Osteoblast (primary cell): ENCODE data around the gene MID1IP1. TPM values are rescaled to one million over a fixed set of nuclear protein-coding genes. Genes with fewer than 3 reads are reported as not detected.

Source experiments
- DNase-seq: peaks from one replicate; pipeline ENCODE4 v3.0.0; 2011; ENCODE audit warnings: low spot score, mixed read lengths; ENCODE audit not compliant: insufficient read length; ENCODE audit errors: missing footprints
- H2AFZ ChIP-seq: 2 replicates; pipeline ENCODE4 v1.6.0; 2011; ENCODE audit warnings: mild to moderate bottlenecking, low read length
- H3K27ac ChIP-seq: 2 replicates; pipeline ENCODE4 v1.5.1; 2011; ENCODE audit warnings: mild to moderate bottlenecking, low read depth, low read length, moderate library complexity
- H3K27me3 ChIP-seq: 2 replicates; pipeline ENCODE4 v1.6.0; 2012; ENCODE audit warnings: mild to moderate bottlenecking, control low read depth, inconsistent platforms, low read length, moderate library complexity; ENCODE audit not compliant: insufficient read depth
- H3K36me3 ChIP-seq: 2 replicates; pipeline ENCODE4 v1.5.1; 2011; ENCODE audit warnings: mild to moderate bottlenecking, low read length, control low read depth, moderate library complexity; ENCODE audit not compliant: insufficient read depth
- H3K4me1 ChIP-seq: 2 replicates; pipeline ENCODE4 v1.5.1; 2011; ENCODE audit warnings: mild to moderate bottlenecking, low read length, control low read depth, moderate library complexity; ENCODE audit not compliant: insufficient read depth
- H3K4me2 ChIP-seq: 2 replicates; pipeline ENCODE4 v1.6.0; 2011; ENCODE audit warnings: mild to moderate bottlenecking, low read length; ENCODE audit not compliant: insufficient read depth
- H3K4me3 ChIP-seq: fragments of 200-600 bp; sonication (generic); 3 replicates; pipeline ENCODE4 v1.5.1; 2012; ENCODE audit warnings: mild to moderate bottlenecking, low read length, inconsistent platforms; ENCODE audit not compliant: insufficient read depth
- H3K79me2 ChIP-seq: 2 replicates; pipeline ENCODE4 v1.6.0; 2012; ENCODE audit warnings: mild to moderate bottlenecking, low read length, control low read depth, inconsistent platforms; ENCODE audit not compliant: insufficient read depth
- H3K9me3 ChIP-seq: 2 replicates; pipeline ENCODE4 v1.5.1; 2011; ENCODE audit warnings: low read depth, low read length, control low read depth
- H4K20me1 ChIP-seq: 2 replicates; pipeline ENCODE4 v1.6.0; 2012; ENCODE audit warnings: mild to moderate bottlenecking, low read length, control low read depth; ENCODE audit not compliant: insufficient read depth
- CTCF ChIP-seq: IDR thresholded peaks from 2 replicates; pipeline ENCODE4 v1.5.1; 2011; ENCODE audit warnings: mild to moderate bottlenecking, low read depth, low read length, moderate library complexity; ENCODE audit errors: extremely low read depth
- total RNA-seq: library from RNA; depleted of rRNA; stranded (reverse); fragments of >200 nt; gene quantifications from 2 replicates; pipeline ENCODE4 v1.2.3, GENCODE V29; 2012

The MID1IP1 gene
- total RNA-seq, 1 donor, result 127 TPM

GRCh38 chrX:38845426-38845825 lies 44.2 kb downstream of the MID1IP1 start:
- Histone ChIP-seq H3K4me3 (no peak overlapping the region), H3K27ac (no peak overlapping the region), H3K36me3 (no peaks in the 10 kb centered on the region), H3K79me2 (no peaks in the 10 kb centered on the region), H3K27me3 (peaks cover 13% of the 10 kb centered on the region), H3K9me3 (no peaks in the 10 kb centered on the region), H2AFZ (no peak overlapping the region), H3K4me1 (no peaks in the 10 kb centered on the region), H4K20me1 (no peaks in the 10 kb centered on the region), H3K4me2 (no peak overlapping the region)
- TF ChIP-seq CTCF, result no peak
- DNase-seq, result no peak

GRCh38 chrX:38847206-38847902 lies 46.1 kb downstream of the MID1IP1 start:
- Histone ChIP-seq H3K27me3 (peaks cover 9% of the 10 kb centered on the region), H4K20me1 (no peaks in the 10 kb centered on the region), H3K36me3 (no peaks in the 10 kb centered on the region), H3K4me1 (no peaks in the 10 kb centered on the region), H3K4me3 (no peak overlapping the region), H3K9me3 (no peaks in the 10 kb centered on the region), H3K79me2 (no peaks in the 10 kb centered on the region), H2AFZ (no peak overlapping the region), H3K4me2 (no peak overlapping the region), H3K27ac (no peak overlapping the region)
- DNase-seq, result no peak
- no peak for TF ChIP-seq CTCF

DNA sequence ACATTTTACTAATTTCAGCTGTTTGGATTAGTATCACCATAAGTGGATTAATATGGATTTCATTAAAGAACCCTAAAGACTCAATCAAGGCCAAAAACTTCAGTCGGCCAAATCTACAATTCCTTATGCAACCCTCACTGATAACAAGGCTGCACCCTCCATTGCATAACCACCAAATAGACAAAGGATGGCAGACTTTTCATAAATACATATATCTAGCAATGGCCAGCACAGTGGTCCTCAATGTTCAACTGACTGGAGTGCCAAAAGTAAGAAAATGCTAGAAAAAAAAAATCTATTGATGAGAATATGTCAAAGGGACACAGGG lies 46.6 kb downstream of the MID1IP1 start:
- Histone ChIP-seq H3K9me3 (no peaks in the 10 kb centered on the region), H3K4me1 (no peaks in the 10 kb centered on the region), H3K36me3 (no peaks in the 10 kb centered on the region), H4K20me1 (no peaks in the 10 kb centered on the region), H3K79me2 (no peaks in the 10 kb centered on the region), H3K4me3 (no peak overlapping the region), H3K27me3 (peaks cover 6% of the 10 kb centered on the region), H2AFZ (no peak overlapping the region), H3K27ac (no peak overlapping the region), H3K4me2 (no peak overlapping the region)
- DNase-seq, result no peak
- no peak for TF ChIP-seq CTCF

GRCh38 chrX:38848671-38849455 lies 47.6 kb downstream of the MID1IP1 start:
- no peaks in the 10 kb centered on the region for H3K36me3 ChIP-seq
- H4K20me1 ChIP-seq, result no peaks in the 10 kb centered on the region
- H2AFZ ChIP-seq, result no peak overlapping the region
- TF ChIP-seq CTCF, result no peak
- H3K9me3 ChIP-seq, result no peaks in the 10 kb centered on the region
- no peak overlapping the region for H3K4me2 ChIP-seq
- H3K4me3 ChIP-seq, result no peak overlapping the region
- no peaks in the 10 kb centered on the region for H3K79me2 ChIP-seq
- DNase-seq, result no peak
- H3K27me3 ChIP-seq, result no peaks in the 10 kb centered on the region
- H3K27ac ChIP-seq, result no peak overlapping the region
- no peaks in the 10 kb centered on the region for H3K4me1 ChIP-seq
